Mucosa of descending colon (tissue), 3 donors: ENCODE data around the gene GRK5. TPM values are rescaled to one million over a fixed set of nuclear protein-coding genes. Genes with fewer than 3 reads are reported as not detected.

Experiments
- ATAC-seq: fragments of 200-7000 bp; cut with Tn5 transposase; one replicate; pipeline ENCODE4 v1.9.1; 2020; ENCODE audit warnings: mild to moderate bottlenecking, moderate library complexity
- DNase-seq, 3 donors: peaks; one replicate each; pipeline ENCODE4 v3.0.0-alpha.2; 2020
- H3K36me3 ChIP-seq: fragments of 200-600 bp; one replicate; pipeline ENCODE4 v1.8.0; 2021; ENCODE audit warnings: low read depth, mild to moderate bottlenecking
- H3K4me1 ChIP-seq: fragments of 200-600 bp; one replicate; pipeline ENCODE4 v1.8.0; 2021; ENCODE audit warnings: low read depth, mild to moderate bottlenecking
- H3K4me3 ChIP-seq: fragments of 200-600 bp; one replicate; pipeline ENCODE4 v1.8.0; 2021; ENCODE audit warnings: mild to moderate bottlenecking
- H3K9me3 ChIP-seq: fragments of 200-600 bp; one replicate; pipeline ENCODE4 v1.8.0; 2021; ENCODE audit warnings: mild to moderate bottlenecking
- intact Hi-C, 2 donors: fragments of 100-400 bp; cut with DNase I in 1 of 2; cut with micrococcal nuclease in 1 of 2; formaldehyde crosslinking; loops; one replicate each; pipeline versions ENCODE4 v1.11.0 to v1.11.1; 2022; cut with DNase I, micrococcal nuclease
- total RNA-seq, 3 donors: library from RNA; stranded (reverse); fragmentation: NEBNext Ultra II Directional in 2 of 3; extraction: Animal tissue kit (Norgen Biotek cat#: 25700) in 2 of 3; gene quantifications; one replicate each; pipeline versions ENCODE4 v1.2.1 to v1.2.4, GENCODE V29; 2021 to 2023
- TF ChIP-seq, protein P1 (sequence below): fragments of 200-600 bp; IDR thresholded peaks from one replicate; pipeline ENCODE4 v1.8.0; 2022; ENCODE audit warnings: antibody characterized with exemption, mild to moderate bottlenecking
- donor health status: DM: no; HTN: no; CAD: no; lungs with moderate emphysema.
- donor health status: DM: no; HTN: no; CAD: no.
- donor health status: DM: no; HTN: yes; CAD: no.

GRK5 gene
- total RNA-seq, 3 donors from 2014 or later: 6.6 to 27.1 (median 8.3) TPM

DNA sequence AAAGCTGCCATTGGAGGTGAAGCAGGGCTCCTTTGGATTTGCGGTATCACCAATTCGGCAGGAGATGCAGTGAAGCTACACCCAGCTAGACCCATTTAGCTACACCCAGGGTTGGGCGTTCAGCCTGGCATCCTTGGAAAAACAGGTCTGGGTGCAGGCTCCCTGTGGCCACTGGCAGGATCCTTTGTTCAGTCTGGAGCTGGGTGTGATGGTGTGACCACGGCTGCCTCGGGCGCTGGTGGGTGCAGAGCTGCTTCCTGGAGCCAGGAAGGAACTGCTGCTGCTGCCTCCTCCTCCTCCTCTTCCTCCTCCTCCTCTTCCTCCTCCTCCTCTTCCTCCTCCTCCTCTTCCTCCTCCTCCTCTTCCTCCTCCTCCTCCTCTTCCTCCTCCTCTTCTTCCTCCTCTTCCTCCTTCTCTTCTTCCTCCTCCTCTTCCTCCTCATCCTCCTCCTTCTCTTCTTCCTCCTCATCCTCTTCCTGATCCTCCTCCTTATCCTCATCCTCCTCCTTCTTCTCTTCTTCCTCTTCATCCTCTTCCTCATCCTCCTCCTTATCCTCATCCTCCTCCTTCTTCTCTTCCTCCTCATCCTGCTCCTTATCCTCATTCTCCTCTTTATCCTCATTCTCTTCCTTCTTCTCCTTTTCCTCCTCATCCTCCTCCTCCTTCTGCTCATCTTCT is 84.0 kb downstream of the GRK5 start:
- peaks cover 5% of the 10 kb centered on the region for H3K4me1 ChIP-seq
- TF ChIP-seq, protein P1, sequence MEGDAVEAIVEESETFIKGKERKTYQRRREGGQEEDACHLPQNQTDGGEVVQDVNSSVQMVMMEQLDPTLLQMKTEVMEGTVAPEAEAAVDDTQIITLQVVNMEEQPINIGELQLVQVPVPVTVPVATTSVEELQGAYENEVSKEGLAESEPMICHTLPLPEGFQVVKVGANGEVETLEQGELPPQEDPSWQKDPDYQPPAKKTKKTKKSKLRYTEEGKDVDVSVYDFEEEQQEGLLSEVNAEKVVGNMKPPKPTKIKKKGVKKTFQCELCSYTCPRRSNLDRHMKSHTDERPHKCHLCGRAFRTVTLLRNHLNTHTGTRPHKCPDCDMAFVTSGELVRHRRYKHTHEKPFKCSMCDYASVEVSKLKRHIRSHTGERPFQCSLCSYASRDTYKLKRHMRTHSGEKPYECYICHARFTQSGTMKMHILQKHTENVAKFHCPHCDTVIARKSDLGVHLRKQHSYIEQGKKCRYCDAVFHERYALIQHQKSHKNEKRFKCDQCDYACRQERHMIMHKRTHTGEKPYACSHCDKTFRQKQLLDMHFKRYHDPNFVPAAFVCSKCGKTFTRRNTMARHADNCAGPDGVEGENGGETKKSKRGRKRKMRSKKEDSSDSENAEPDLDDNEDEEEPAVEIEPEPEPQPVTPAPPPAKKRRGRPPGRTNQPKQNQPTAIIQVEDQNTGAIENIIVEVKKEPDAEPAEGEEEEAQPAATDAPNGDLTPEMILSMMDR: no peak
- H3K9me3 ChIP-seq: no peaks in the 10 kb centered on the region
- H3K36me3 ChIP-seq: no peaks in the 10 kb centered on the region
- H3K4me3 ChIP-seq: no peak overlapping the region
- no peak for ATAC-seq
- no peak for DNase-seq
- intact Hi-C loops: no loop called here

DNA sequence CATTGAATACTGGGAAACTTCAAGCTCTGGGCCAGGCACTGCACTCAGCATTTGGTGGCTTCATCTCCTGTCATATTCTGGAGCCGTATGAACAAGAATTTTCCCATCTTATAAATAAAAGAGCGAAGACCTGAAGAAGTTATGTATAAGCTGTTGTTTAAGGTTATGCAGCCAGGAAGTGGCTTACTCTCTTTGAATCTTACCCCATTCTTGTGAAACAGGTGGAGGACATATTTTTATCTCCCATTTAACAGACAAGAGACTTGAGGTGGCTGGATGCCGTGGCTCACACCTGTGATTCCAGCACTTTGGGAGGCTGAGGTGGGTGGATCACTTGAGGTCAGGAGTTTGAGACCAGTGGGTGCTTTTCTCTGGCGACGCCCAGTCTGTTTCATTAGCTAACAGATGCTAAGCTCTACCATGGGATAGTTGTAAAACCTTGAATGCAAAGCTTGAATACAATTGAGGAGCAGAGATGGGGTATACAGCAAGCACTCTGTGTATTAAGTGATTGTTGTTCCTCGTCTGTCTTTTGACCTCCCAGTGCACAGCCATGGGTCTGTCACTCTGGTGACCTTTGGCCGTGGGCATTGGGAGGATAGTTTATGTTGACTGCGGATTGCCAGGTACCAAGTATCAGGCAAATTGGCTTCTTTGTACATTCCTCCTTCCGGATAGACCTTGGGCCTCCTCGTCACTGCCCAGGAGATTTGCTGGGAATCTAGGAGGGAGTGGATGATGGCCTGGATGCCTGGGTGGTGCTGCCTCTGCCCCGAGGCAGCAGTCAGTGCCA is 85.8 kb downstream of the GRK5 start:
- Histone ChIP-seq H3K4me3 (no peak overlapping the region), H3K9me3 (peaks cover 6% of the 10 kb centered on the region), H3K4me1 (peaks cover 5% of the 10 kb centered on the region), H3K36me3 (no peaks in the 10 kb centered on the region)
- intact Hi-C loops: no loop called here
- TF ChIP-seq, protein P1: no peak
- DNase-seq (no peak), ATAC-seq (no peak)

DNA sequence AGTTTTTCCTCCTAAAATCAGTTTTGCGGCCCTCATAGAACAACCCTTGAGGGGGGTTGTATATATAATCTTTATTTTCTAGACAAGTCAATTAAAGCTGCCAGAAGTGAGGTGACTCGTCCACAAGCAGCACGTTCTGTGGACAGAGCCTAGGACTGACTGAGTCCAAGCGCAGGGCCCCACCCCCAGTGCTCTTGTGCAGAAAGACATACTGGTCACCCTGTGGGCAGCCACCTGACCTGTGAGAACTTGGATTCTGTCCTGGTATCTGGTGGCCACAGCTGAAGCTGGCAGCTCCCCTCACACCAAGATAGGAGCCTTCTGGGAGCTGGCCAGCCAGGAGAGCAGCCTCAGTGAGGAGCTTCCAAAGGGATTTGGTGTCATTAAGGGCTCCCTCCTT is 89.3 kb downstream of the GRK5 start:
- TF ChIP-seq, protein P1: no peak
- DNase-seq: no peak

DNA sequence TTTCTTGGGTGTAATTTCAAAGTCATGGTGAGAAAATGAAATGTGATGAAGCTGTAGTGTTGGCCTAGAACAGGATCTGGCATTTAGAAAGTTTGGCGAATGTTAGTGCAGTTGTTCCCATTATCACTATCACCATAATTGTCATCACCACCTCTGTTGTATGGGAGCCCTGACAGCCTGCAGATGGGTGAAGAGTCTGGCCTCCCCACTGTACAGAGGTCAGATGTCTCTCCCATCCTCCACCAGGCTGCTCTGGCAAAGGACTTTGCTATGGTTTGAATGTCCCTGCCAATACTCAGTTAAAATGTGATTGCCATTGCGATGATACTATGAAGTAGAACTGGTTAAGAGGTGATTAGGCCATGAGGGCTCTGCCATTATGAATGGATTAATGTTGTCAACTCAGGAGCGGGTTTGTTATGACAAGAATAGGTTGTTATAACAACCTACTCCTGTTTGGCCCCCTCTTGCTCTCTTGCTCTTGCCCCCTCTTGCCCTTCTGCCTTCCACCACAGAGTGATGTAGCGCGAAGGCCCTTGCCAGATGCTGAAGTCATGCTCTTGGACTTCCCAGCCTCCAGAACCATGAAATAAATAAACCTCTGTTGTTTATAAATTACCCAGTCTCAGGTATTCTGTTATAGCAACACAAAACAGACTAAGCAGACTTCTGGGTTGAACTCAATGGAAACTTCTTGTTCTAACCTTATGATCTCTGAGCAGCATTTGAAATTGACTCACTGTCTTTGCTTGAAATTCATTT is 90.0 kb downstream of the GRK5 start:
- TF ChIP-seq, protein P1: no peak
- DNase-seq (no peak), ATAC-seq (no peak)
- Histone ChIP-seq H3K36me3 (no peaks in the 10 kb centered on the region), H3K4me3 (no peak overlapping the region), H3K9me3 (peaks cover 6% of the 10 kb centered on the region), H3K4me1 (peaks cover under 1% of the 10 kb centered on the region)
- intact Hi-C loops: no loop called here

More for the DNA sequence above, 89.3 kb downstream of the GRK5 start:
- peaks cover 6% of the 10 kb centered on the region for H3K9me3 ChIP-seq
- intact Hi-C loops: no loop called here
- ATAC-seq: no peak
- no peaks in the 10 kb centered on the region for H3K36me3 ChIP-seq
- no peaks in the 10 kb centered on the region for H3K4me1 ChIP-seq
- H3K4me3 ChIP-seq: no peak overlapping the region

DNA sequence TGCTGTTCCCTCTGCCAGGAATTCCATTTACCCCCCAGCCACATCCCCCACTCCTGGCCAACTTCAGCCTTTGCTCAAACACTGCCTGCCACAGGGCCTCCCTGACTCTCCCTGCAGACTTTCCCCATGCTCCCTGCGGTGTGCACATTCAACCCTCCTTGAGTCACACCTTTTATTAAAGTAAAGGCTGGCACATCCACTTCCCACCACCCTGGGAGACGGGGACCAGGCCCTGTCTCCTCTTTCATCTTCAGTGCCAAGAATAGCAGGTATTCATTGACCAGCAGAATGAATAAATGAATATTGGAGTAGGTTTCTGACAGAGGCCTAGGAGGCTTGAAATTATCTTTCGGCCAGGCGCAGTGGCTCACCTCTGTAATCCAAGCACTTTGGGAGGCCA is 91.4 kb downstream of the GRK5 start:
- peaks cover 6% of the 10 kb centered on the region for H3K9me3 ChIP-seq
- DNase-seq (no peak), ATAC-seq (no peak)
- intact Hi-C loops: no loop called here
- H3K36me3 ChIP-seq: no peaks in the 10 kb centered on the region
- no peak overlapping the region for H3K4me3 ChIP-seq
- TF ChIP-seq, protein P1: no peak
- peaks cover 4% of the 10 kb centered on the region for H3K4me1 ChIP-seq
